Inferior parietal cortex (tissue), 1 donor: ENCODE results near the gene GRID1.

Source experiments
- DNase-seq: peaks from one replicate; pipeline ENCODE4 v3.0.0-alpha.2; 2016; ENCODE audit errors: extremely low spot score

The GRID1 gene

GRCh38 chr10:86314616-86315548, 51.7 kb downstream of the GRID1 start:
- no peak for DNase-seq

- no peak for DNase-seq
These were observed 53.0 kb downstream of the GRID1 start for GRCh38 chr10:86313621-86314041.

- DNase-seq = no peak
These were observed 53.8 kb downstream of the GRID1 start for GRCh38 chr10:86312701-86313270.

GRCh38 chr10:86311906-86312305, 54.7 kb downstream of the GRID1 start:
- no peak for DNase-seq

GRCh38 chr10:86311190-86311589, 55.4 kb downstream of the GRID1 start:
- DNase-seq = no peak

GRCh38 chr10:86310702-86311101, 55.9 kb downstream of the GRID1 start:
- DNase-seq = no peak

- DNase-seq = no peak
These were observed 56.3 kb downstream of the GRID1 start for GRCh38 chr10:86310291-86310690.

- no peak for DNase-seq
These were observed 58.5 kb downstream of the GRID1 start for GRCh38 chr10:86308056-86308455.

- DNase-seq = no peak
These were observed 59.8 kb downstream of the GRID1 start for GRCh38 chr10:86306628-86307278.

- DNase-seq = no peak
These were observed 61.1 kb downstream of the GRID1 start for GRCh38 chr10:86305521-86305920.

GRCh38 chr10:86304436-86304835, 62.2 kb downstream of the GRID1 start:
- DNase-seq = no peak

GRCh38 chr10:86303626-86304025, 63.0 kb downstream of the GRID1 start:
- no peak for DNase-seq

- DNase-seq = no peak
These were observed 64.6 kb downstream of the GRID1 start for GRCh38 chr10:86301971-86302370.

- no peak for DNase-seq
These were observed 65.4 kb downstream of the GRID1 start for GRCh38 chr10:86300931-86301830.

- DNase-seq = no peak
These were observed 66.1 kb downstream of the GRID1 start for GRCh38 chr10:86300399-86300925.

GRCh38 chr10:86299562-86299961, 67.0 kb downstream of the GRID1 start:
- no peak for DNase-seq

GRCh38 chr10:86298501-86299001, 68.0 kb downstream of the GRID1 start:
- no peak for DNase-seq

GRCh38 chr10:86295791-86296190, 70.8 kb downstream of the GRID1 start:
- no peak for DNase-seq

GRCh38 chr10:86295351-86295750, 71.2 kb downstream of the GRID1 start:
- no peak for DNase-seq

- no peak for DNase-seq
These were observed 72.0 kb downstream of the GRID1 start for GRCh38 chr10:86294346-86295265.
